GM18951 (cell line): ENCODE measurements around the gene BOLA3.
A peak's percentile ranks its signal among the peaks of the same experiment; 100 is the strongest.
"Not testable (repeated sequence)": the region's sequence is repeated elsewhere in the genome, so short reads cannot be mapped to it uniquely, and the experiment has no call there.

Experiments used
- POLR2A ChIP-seq: IDR thresholded peaks from 4 replicates; pipeline ENCODE4 v1.6.1; 2011; ENCODE audit warnings: mild to moderate bottlenecking; ENCODE audit not compliant: insufficient read length, insufficient read depth; ENCODE audit errors: extremely low read depth
- in situ Hi-C: fragments of 300-500 bp; cut with MboI; formaldehyde crosslinking; loops from one replicate; pipeline ENCODE4 v1.12.0; 2022; ENCODE audit warnings: low sequenced_read_pairs, mixed read lengths, inconsistent platforms; ENCODE audit not compliant: unreplicated experiment

BOLA3 gene

GRCh38 chr2:74147727-74148456, at the start of gene BOLA3:
BOLA3 (minus strand) TSS chr2:74147912; CDS start chr2:74147874, 38 bp downstream.
- in situ Hi-C loops, result no loop called here
- peak; percentile 95 for TF ChIP-seq POLR2A

GRCh38 chr2:74197049-74197448, 49.3 kb upstream of the BOLA3 start:
- TF ChIP-seq POLR2A, result no peak
- in situ Hi-C loops, result no loop called here

GRCh38 chr2:74194799-74195198, 47.1 kb upstream of the BOLA3 start:
- in situ Hi-C loops, result no loop called here
- no peak for TF ChIP-seq POLR2A

- in situ Hi-C loops, result no loop called here
These were observed 44.1 kb upstream of the BOLA3 start for GRCh38 chr2:74191596-74192380.

GRCh38 chr2:74188696-74189095, 41.0 kb upstream of the BOLA3 start:
- no peak for TF ChIP-seq POLR2A
- in situ Hi-C loops, result no loop called here

More at GRCh38 chr2:74191596-74192380, 44.1 kb upstream of the BOLA3 start:
- TF ChIP-seq POLR2A, result no peak

GRCh38 chr2:74188018-74188601, 40.4 kb upstream of the BOLA3 start:
- TF ChIP-seq POLR2A, result no peak
- in situ Hi-C loops, result no loop called here

GRCh38 chr2:74186706-74187105, 39.0 kb upstream of the BOLA3 start:
- in situ Hi-C loops, result not testable (repeated sequence)

- in situ Hi-C loops, result no loop called here
- TF ChIP-seq POLR2A, result peak; percentile 43
These were observed 38.3 kb upstream of the BOLA3 start for GRCh38 chr2:74186038-74186437.

- TF ChIP-seq POLR2A, result no peak
- in situ Hi-C loops, result no loop called here
These were observed 36.2 kb upstream of the BOLA3 start for GRCh38 chr2:74183878-74184277.

GRCh38 chr2:74181739-74182138, 34.0 kb upstream of the BOLA3 start:
- in situ Hi-C loops, result no loop called here
- TF ChIP-seq POLR2A, result no peak

GRCh38 chr2:74179063-74179865, 31.6 kb upstream of the BOLA3 start:
- in situ Hi-C loops, result no loop called here
- no peak for TF ChIP-seq POLR2A

- in situ Hi-C loops, result no loop called here
- TF ChIP-seq POLR2A, result peak; percentile 95
These were observed 30.7 kb upstream of the BOLA3 start, which contains the start of gene MOB1A for GRCh38 chr2:74178211-74179062. MOB1A (minus strand) TSS chr2:74178879; CDS start chr2:74178674, 205 bp downstream.
